ENCODE results near the gene BUD13.

DNA sequence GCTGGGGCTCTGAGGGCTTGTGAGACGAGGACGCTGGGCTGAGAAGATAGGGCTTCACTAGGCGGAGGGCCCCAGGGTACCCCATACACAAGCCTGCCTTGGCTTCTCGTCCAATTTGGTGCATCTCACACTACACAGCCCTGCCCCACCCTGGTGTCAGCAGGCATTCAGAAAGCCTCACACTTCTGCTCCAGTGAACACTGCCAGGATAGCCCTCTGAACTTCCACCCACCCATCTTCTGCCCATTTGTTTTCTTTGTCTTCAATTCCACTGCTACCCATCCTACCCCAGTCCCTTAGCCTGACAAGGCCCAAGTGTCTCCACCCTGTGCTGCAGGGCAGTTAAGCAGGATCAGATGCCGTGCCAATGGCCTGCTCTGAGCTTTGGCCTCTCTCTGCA lies 1.9 kb upstream of the BUD13 start:
- no peak for TF ChIP-seq EZH2 (IDR thresholded peaks at IDR 0.05; ENCODE audit: insufficient read depth, poor library complexity, severe bottlenecking)
- no peak for TF ChIP-seq EZH2phosphoT487 (IDR thresholded peaks at IDR 0.05; ENCODE audit: insufficient read depth, low read depth)
